Fibroblast of lung (primary cell): Measurements from ENCODE around the gene WIZ.

Source experiments
- EZH2 ChIP-seq: IDR thresholded peaks from 2 replicates; pipeline ENCODE4 v1.5.1; 2012; ENCODE audit warnings: low read length, control low read depth, mild to moderate bottlenecking; ENCODE audit errors: missing control alignments
- TF ChIP-seq, protein P1 (sequence below), 2 donors: IDR thresholded peaks in 1 of 2; conservative IDR thresholded peaks in 1 of 2; 1 replicate in 1 of 2; 2 replicates in 1 of 2; pipeline ENCODE4 v1.5.1; 2011 to 2012; ENCODE audit warnings: low read length in 2 of 2, control low read depth in 1 of 2, inconsistent platforms in 1 of 2, low read depth in 1 of 2, mild to moderate bottlenecking in 1 of 2

GRCh38 chr19:15425321-15425950 lies 24.3 kb downstream of the WIZ start:
- TF ChIP-seq EZH2, result no peak
- TF ChIP-seq, protein P1, sequence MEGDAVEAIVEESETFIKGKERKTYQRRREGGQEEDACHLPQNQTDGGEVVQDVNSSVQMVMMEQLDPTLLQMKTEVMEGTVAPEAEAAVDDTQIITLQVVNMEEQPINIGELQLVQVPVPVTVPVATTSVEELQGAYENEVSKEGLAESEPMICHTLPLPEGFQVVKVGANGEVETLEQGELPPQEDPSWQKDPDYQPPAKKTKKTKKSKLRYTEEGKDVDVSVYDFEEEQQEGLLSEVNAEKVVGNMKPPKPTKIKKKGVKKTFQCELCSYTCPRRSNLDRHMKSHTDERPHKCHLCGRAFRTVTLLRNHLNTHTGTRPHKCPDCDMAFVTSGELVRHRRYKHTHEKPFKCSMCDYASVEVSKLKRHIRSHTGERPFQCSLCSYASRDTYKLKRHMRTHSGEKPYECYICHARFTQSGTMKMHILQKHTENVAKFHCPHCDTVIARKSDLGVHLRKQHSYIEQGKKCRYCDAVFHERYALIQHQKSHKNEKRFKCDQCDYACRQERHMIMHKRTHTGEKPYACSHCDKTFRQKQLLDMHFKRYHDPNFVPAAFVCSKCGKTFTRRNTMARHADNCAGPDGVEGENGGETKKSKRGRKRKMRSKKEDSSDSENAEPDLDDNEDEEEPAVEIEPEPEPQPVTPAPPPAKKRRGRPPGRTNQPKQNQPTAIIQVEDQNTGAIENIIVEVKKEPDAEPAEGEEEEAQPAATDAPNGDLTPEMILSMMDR (conservative IDR thresholded peaks at IDR 0.05 in 1 of 2, IDR thresholded peaks at IDR 0.05 in 1 of 2; ENCODE audit: low read depth in 1 of 2, low read length in 2 of 2), result no peak
